HG03354 (cell line): ENCODE results near the gene RHAG.
"Not testable (repeated sequence)": the region's sequence is repeated elsewhere in the genome, so short reads cannot be mapped to it uniquely, and the experiment has no call there.

Experiments used
- ATAC-seq: cut with Tn5 transposase; IDR thresholded peaks from one replicate; pipeline ENCODE4 v1.9.1; 2021; ENCODE audit warnings: mild to moderate bottlenecking; ENCODE audit not compliant: unreplicated experiment, poor library complexity, severe bottlenecking

RHAG gene

GRCh38 chr6:49639177-49639817 lies 2.7 kb upstream of the RHAG start:
- no peak for ATAC-seq

GRCh38 chr6:49637350-49637731 lies 702 bp upstream of the RHAG start:
- ATAC-seq = no peak

- no peak for ATAC-seq
Measured at GRCh38 chr6:49635978-49636712, 494 bp downstream of the RHAG start.

- no peak for ATAC-seq
Measured at GRCh38 chr6:49635480-49635879, 1.2 kb downstream of the RHAG start.

GRCh38 chr6:49634836-49635218 lies 1.8 kb downstream of the RHAG start:
- no peak for ATAC-seq

GRCh38 chr6:49634092-49634835 lies 2.4 kb downstream of the RHAG start:
- no peak for ATAC-seq

- no peak for ATAC-seq
Measured at GRCh38 chr6:49633541-49633940, 3.1 kb downstream of the RHAG start.

- ATAC-seq = no peak
Measured at GRCh38 chr6:49632727-49633126, 3.9 kb downstream of the RHAG start.

- ATAC-seq = not testable (repeated sequence)
Measured at GRCh38 chr6:49629485-49630088, 7.1 kb downstream of the RHAG start.

GRCh38 chr6:49626811-49627210 lies 9.8 kb downstream of the RHAG start:
- no peak for ATAC-seq

- no peak for ATAC-seq
Measured at GRCh38 chr6:49618257-49618656, 18.4 kb downstream of the RHAG start.

GRCh38 chr6:49614144-49614543 lies 22.5 kb downstream of the RHAG start:
- ATAC-seq = not testable (repeated sequence)

GRCh38 chr6:49609285-49609684 lies 27.4 kb downstream of the RHAG start:
- no peak for ATAC-seq

GRCh38 chr6:49608275-49608674 lies 28.4 kb downstream of the RHAG start:
- not testable (repeated sequence) for ATAC-seq

GRCh38 chr6:49607391-49607982 lies 29.2 kb downstream of the RHAG start:
- no peak for ATAC-seq

- ATAC-seq = peak; percentile 99
Measured at GRCh38 chr6:49606721-49607390, 29.8 kb downstream of the RHAG start.

GRCh38 chr6:49604080-49604479 lies 32.6 kb downstream of the RHAG start:
- ATAC-seq = not testable (repeated sequence)

- ATAC-seq = not testable (repeated sequence)
Measured at GRCh38 chr6:49587262-49587661, 49.4 kb downstream of the RHAG start.

- ATAC-seq = no peak
Measured at GRCh38 chr6:49582529-49582928, 54.1 kb downstream of the RHAG start.

- no peak for ATAC-seq
Measured at GRCh38 chr6:49579649-49580048, 57.0 kb downstream of the RHAG start.
